D721Med (cell line): Measurements from ENCODE around the gene PHACTR1.

Source experiments
- DNase-seq: peaks from one replicate; pipeline ENCODE4 v3.0.0; 2011; ENCODE audit warnings: low spot score; ENCODE audit not compliant: insufficient read length
- FAIRE-seq: peaks from 2 replicates; lab custom pipeline; 2011; peaks lifted over from hg19 to GRCh38; lab: Jason Lieb, UNC
- TF ChIP-seq, protein P1 (sequence below): IDR thresholded peaks from 2 replicates; pipeline ENCODE4 v1.5.1; 2012; ENCODE audit warnings: mild to moderate bottlenecking, control low read depth; ENCODE audit not compliant: insufficient read depth; ENCODE audit errors: missing control alignments

The PHACTR1 gene

DNA sequence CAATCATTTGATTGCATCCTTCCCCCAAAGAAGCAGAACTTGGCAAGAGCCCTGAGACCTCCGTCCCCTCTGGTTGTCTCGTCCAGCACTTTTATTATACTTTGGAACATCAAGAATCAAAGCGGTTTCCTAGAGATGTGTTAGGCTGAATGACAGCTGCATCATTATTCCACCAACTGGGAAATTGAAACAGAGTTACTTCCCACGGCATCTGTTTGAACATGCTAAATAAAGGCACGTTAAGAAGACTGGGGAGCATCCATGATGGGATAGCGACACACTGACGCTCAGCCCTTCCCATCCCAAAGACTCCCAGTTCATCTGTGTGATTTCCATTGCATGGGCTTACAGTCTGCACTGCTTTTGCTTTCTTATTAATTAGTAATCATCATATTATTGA, 464.0 kb downstream of the PHACTR1 start:
- no peak for FAIRE-seq
- TF ChIP-seq, protein P1, sequence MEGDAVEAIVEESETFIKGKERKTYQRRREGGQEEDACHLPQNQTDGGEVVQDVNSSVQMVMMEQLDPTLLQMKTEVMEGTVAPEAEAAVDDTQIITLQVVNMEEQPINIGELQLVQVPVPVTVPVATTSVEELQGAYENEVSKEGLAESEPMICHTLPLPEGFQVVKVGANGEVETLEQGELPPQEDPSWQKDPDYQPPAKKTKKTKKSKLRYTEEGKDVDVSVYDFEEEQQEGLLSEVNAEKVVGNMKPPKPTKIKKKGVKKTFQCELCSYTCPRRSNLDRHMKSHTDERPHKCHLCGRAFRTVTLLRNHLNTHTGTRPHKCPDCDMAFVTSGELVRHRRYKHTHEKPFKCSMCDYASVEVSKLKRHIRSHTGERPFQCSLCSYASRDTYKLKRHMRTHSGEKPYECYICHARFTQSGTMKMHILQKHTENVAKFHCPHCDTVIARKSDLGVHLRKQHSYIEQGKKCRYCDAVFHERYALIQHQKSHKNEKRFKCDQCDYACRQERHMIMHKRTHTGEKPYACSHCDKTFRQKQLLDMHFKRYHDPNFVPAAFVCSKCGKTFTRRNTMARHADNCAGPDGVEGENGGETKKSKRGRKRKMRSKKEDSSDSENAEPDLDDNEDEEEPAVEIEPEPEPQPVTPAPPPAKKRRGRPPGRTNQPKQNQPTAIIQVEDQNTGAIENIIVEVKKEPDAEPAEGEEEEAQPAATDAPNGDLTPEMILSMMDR = no peak
- DNase-seq = no peak

DNA sequence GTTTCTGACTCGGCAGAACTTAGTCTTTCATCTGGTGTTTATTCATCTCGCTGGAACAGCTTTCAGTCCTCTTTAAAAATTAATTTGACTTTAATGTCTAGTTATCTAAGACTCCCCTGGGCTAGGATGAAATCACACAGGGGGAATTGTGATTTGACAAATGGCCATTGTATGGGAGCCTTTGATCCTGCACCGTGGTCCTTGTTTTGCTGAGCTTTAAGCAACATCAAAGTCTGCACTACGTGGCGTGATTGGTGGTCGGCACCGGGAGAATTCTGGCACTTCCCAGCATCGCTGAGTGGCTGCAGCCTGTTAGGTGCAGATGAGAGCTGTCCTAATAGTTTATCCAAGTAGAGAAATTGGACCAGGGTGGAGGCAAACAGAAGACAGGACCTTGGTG, 464.8 kb downstream of the PHACTR1 start:
- FAIRE-seq = no peak
- DNase-seq = no peak
- TF ChIP-seq, protein P1 = no peak

DNA sequence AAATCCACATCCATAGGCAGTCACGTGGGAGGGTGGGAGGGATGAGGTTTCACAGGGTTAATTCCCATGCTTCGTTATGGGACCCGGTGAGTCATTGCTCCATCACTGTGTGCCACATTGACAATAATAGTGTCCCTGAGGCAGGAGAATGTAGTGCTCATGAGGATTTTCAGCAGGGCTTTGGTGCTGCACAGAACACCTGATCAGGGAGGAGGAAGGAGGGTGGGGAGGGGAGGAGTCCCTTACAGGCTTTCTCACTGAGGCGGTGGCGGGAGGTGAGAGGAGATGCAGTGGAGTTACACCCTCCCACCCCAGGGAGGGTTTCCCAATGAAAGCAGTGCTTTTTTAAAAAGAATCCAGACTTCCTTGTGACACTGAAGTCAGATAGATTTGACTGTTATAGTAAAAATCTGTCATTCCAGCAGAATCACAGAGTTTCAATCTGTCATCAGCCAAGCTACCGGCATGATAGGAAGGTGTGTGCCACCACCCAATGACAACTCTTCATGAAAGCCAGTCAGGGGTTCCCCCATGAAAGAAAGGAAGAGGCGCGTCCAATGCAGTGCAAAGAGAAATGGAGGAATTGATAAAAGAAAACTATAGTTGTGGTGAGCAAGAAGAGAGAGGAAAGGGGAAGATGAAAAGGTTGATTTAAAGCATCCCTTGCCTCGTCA, 467.0 kb downstream of the PHACTR1 start:
- FAIRE-seq (no peak), DNase-seq (no peak)
- TF ChIP-seq, protein P1 = no peak

DNA sequence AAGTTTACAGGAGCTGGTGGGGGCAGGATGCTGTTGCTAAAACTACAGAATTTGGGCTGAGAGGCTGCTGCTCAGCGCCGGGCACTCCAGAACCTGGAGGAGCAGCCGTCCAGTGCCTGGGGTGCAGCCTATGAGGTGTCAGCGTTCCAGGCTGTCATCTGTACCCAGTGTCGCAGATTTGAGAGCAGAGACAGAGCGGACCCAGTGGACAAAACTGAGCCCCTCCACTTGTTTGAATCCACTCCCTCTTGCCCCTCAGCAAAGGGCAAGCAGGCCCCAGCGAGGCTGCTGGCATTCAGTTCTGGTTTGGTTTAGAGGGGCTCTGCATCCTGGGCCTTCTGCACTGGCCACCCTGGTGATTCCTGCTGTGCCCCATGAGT, 467.5 kb downstream of the PHACTR1 start:
- FAIRE-seq = no peak
- DNase-seq = no peak
- TF ChIP-seq, protein P1 = no peak

DNA sequence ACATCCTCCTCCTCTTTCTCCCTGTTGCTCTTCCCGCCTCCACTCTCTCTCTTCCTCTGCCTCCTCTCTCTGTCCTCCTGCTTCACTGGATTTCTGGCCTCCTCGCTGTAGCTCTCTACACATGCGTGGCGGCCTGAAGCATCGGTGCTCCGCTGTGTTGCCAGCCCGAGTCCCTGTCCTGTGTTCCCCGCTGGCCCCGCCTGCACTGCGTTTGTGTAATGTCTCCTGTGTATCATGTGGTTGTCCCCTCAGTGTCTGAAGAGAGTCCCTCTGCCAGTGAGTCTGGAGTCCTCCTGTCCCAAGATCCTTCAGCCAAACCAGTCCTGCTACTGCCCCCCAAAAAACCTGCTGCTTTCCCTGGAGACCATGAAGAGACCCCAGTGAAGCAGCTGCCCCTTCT, 468.0 kb downstream of the PHACTR1 start:
- DNase-seq = no peak
- TF ChIP-seq, protein P1 = no peak
- FAIRE-seq = no peak

DNA sequence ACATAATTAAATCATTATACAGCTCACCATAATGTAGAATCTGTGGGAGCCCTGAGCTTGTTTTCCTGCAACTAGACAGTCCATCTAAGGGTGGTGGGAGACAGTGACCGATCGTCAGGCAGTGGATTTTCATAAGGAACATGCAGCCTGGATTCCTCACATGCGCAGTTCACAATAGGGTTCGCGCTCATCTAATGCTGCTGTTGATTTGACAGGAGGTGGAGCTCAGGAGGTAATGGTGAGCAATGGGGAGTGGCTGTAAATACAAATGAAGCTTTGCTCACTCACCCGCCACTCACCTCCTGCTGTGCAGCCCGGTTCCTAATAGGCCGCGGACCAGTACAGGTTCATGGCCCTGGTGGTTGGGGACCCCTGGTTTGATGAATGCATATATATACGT, 470.3 kb downstream of the PHACTR1 start:
- DNase-seq = no peak
- TF ChIP-seq, protein P1 = no peak
- no peak for FAIRE-seq

DNA sequence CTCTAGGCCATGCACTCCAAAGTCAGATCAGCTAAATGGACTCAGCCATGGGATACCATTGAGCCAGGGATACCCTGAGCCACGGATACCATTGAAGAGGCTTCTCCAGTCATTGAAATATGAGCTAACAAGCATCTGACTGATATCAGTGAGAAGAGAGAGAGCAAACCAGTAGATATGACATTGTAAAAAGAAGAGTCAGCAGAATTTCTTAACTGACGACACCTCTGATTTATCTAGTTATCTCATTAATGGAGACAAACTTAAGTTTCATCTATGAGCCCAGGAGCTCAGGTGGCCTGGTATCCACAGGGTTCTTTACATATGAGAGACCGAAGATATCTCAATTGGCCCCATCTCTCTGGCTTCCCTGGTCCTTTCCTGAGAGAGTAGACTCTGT, 471.1 kb downstream of the PHACTR1 start:
- DNase-seq (no peak), FAIRE-seq (no peak)
- TF ChIP-seq, protein P1 = no peak
